DMS 273 treated with DMSO at 0.1 percent for 48 hours (cell line): ENCODE data around the gene C16orf54.
"Not testable (repeated sequence)": the region's sequence is repeated elsewhere in the genome, so short reads cannot be mapped to it uniquely, and the experiment has no call there.

ENCODE experiments used
- DNase-seq: peaks from one replicate; lab custom pipeline; 2025; lab: John Stamatoyannopoulos, UW

Gene C16orf54

DNA sequence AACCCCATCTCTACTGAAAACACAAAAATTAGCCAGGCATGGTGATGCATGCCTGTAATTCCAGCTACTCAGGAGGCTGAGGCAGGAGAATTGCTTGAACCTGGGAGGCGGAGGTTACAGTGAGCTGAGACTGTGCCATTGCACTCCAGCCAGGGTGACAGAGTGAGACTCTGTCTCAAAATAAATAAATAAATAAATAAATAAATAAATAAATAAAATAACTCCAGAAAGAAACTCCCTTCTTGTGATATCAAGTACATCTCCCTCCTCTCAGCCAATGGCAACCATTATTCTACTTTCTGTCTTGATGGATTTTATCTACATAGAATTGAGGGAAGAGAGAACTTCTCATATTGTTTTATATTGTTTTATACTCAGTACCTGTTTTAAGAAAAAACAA is 38.6 kb downstream of the C16orf54 start:
- DNase-seq = not testable (repeated sequence)

DNA sequence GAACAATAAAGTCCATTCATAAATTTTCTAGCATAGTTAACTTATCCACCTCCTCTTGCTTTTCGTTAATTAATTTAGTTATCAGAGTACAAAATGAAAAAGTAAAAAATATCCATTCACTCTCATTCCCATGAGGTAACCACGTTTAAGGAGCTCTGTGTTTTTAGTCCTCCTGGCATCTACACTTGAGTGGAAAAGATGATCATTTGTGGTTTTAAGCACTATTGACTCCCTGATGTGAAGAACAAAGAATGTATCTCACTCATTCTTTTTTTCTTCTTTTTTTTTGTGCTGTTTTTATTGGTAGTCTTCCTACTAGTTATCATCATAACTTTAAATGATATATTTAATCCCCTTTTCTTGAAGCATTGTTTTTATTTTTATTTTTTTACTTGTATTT is 40.8 kb downstream of the C16orf54 start:
- no peak for DNase-seq

DNA sequence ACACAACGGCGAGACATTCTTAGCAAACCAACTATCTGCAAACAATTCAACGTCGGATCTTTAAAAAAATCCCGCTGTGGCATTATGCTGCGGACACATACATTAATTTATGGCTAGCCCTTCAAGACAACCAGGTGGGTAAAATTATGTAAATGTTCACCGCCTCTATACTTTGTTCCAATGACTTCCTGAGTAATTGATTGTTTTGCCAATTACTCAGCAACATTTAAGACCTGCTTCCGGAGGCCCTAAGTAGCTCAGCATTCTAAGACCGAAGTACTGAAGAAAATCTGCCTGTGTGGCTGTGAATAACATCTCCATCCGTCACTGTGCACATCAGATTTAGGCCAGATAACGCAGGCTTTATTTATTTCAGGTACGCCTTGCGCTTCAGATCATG is 43.5 kb downstream of the C16orf54 start:
- no peak for DNase-seq

DNA sequence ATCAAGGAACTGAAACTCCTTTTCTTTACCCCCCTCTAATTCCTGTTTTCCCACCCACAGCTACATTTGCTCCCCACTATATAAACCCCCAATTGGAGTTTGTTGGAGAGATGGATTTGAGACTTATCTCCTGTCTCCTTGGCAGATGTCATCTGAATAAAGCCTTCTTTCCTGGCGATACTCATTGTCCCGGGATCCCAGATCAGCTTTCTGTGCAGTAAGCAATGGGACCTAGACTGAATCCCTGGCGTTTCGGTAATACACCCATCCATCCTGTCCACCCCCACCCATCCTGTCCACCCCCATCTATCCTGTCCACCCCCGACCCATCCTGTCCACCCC is 44.6 kb downstream of the C16orf54 start:
- no peak for DNase-seq

DNA sequence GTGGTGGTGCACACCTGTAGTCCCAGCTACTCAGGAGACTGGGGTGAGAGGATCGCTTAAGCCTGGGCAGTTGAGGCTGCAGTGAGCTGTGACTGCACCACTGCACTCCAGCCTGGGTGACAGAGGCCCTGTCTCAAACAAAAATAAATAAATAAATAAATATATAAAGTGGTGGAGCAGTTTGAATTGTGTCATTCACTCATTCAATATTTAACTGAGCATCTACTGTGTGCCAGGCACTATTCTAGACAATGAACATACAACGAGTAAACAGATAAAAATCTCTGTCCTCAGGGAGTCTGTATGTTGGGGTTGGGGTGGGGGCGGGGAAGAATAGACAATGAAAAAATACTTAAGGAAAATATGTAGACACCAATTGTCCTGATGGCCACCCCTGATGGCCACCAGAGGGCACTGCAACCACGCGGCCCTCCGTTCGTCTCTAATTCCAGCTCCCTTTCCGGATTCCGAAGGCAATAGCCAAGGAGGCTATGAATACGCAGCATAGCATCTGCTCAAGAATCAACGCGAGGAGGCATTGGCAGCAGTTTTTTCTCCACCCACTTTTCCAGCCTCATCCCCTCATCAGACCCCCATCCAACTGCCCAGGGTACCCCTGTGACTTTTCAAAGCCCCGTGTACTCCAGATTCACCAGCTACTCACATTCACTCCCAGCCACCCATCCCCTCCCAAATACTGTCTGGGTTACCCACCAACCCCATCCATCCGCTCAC is 45.4 kb downstream of the C16orf54 start:
- DNase-seq = peak; percentile 41

DNA sequence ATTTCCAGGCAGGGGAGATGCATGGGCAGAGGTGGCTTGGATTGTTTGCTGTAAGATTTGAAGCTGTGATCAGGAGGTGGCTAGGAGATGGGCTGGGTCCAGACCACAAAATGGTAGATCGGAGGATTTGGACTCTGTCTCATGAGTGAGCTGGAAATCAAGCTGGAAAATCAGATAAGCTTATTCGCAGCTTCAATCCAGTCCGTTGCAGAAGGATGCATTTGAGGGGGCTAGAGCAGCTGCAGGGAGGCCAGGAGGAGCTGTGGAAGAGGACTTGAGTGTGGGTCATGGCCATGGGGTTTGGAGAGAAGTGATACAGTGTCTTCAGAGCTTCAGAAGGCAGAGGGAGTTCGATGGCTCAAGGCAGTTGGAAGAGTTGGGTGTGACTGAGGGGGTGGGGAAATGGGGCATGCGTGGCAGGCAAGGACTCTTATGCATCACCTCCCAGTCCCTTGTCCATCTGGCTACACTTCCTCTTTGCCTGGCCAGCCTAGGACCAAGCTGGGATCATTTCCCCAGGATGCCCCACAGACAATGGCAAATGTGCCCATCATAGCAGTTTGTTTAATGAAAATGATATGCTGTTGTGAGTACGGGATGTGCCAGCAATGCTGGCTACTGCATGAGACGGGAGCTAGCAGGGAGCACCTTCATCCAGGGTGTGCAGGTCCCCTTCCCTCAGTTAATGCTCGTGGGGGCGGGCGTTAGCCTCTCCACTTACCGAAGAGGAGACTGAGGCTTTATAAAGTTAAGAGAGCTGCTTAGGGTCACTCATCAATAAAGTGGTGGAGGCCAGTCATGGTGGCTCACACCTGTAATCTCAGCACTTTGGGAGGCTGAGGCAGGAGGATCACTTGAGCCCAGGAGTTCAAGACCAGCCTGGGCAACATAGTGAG is 46.2 kb downstream of the C16orf54 start:
- DNase-seq = no peak

DNA sequence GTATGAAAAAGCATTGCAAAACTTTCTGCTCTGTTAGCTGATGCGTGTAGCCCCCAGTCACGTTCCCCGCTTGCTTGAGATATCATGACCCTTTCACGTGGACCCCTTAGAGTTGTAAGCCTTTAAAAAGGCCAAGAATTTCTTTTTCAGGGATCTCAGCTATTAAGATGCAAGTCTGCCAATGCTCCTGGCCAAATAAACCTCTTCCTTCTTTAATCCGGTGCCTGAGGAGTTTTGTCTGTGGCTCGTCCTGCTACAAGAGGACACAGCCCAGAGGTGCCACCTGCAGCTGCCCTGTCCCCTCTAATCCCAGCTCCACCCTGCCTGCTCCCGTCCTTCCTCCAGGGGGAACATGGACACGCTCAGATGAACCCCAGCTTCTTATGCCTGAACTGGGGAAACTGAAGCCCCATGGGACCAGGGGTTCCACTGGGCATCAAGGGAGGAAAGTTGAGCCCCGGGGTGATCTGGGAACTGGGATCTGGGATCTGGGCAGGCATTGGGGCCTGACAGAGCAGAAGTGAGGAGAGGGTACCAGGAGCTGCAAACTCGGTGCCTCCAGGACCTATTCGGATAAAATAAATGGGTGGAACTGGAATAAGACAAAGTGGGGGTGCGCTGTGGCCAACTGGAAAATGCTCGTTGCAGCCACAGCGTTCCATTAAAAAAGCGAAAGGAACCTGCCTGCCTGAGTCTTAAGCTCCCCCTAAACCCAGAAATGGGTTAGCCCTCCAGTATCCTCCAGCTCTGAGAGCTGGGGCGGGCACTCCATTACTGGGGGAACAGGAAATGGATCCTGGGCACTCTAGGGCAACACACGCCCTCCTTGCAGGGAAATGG is 47.1 kb downstream of the C16orf54 start:
- DNase-seq = no peak

DNA sequence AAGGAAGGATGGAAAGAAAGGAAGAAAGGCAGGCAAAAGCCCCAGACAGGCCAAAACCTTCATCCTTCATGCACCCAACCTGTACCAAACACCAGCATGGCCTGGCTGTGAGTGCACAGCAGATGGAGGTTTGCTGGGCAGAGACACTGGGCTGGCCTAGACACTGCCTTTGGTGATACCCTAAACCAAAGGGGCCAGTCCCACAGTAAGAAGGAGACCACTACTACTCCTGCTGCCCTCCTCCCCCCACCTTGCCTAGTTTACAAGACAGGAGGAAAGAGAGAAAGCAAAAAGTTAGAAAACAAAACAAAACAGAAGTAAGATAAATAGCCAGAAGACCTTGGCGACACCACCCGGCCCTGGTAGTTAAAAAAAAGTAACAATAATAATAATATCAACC is 47.7 kb downstream of the C16orf54 start:
- no peak for DNase-seq

DNA sequence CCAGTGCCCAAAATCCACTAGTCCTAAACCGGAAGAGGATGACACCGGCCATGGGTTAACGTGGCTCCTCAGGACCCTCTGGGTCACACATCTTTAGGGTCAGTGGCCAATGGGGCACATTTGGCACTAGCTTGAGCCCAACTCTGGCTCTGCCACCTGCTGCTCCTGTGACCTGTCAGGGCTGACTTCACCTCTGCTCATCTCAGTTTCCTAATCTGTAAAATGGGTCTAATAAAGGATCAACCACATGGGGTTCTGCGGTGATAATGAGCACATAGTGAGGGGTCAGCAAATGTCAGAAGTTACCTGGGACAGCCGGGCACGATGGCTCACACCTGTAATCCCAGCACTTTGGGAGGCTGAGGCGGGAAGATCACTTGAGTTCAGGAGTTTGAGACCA is 48.4 kb downstream of the C16orf54 start:
- no peak for DNase-seq

DNA sequence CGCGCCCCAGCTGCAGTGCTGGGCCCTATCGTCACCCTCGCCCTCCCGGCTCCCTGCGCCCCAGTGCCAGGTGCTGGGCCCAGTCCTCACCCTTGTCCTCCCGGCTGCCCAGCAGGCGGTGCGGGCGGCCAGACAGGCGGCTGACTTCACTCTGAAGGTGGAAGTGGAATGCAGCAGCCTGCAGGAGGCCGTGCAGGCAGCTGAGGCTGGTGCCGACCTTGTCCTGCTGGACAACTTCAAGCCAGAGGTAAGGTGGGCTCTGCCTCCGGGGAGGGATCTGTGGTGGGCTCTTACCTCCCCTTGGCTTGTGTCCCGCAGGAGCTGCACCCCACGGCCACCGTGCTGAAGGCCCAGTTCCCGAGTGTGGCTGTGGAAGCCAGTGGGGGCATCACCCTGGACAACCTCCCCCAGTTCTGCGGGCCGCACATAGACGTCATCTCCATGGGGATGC is 48.9 kb downstream of the C16orf54 start:
- DNase-seq = no peak

DNA sequence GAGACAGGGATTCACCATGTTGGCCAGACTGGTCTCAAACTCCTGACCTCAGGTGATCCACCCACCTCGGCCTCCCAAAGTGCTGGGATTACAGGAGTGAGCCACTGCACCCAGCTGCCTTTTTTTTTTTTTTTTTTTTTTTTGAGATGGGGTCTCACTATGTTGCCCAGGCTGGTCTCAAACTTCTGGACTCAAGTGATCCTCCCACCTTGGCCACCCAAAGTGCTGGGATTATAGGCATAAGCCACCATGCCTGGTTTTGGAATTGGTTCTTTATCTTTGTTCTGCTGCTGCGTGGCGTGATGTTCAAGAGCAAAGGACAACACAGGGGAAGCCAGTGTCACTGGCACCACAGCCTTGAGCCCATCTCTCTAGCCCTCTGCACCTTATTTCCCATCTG is 50.1 kb downstream of the C16orf54 start:
- not testable (repeated sequence) for DNase-seq

DNA sequence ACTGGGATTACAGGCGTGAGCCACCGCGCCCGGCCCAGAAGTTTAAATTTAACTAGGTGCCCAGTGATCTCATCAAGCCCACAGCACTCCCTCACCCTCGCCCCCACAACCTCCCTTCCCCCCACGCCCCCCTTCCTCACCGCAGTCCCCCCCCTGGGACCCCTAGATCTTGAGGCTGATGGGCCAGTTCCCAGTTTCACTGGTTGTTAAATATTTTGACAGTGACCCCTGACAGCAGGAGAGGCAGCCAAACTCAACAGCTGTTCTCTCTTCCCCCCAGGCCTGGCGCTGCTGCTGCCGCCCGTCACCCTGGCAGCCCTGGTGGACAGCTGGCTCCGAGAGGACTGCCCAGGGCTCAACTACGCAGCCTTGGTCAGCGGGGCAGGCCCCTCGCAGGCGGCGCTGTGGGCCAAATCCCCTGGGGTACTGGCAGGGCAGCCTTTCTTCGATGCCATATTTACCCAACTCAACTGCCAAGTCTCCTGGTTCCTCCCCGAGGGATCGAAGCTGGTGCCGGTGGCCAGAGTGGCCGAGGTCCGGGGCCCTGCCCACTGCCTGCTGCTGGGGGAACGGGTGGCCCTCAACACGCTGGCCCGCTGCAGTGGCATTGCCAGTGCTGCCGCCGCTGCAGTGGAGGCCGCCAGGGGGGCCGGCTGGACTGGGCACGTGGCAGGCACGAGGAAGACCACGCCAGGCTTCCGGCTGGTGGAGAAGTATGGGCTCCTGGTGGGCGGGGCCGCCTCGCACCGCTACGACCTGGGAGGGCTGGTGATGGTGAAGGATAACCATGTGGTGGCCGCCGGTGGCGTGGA is 51.2 kb downstream of the C16orf54 start:
- no peak for DNase-seq

DNA sequence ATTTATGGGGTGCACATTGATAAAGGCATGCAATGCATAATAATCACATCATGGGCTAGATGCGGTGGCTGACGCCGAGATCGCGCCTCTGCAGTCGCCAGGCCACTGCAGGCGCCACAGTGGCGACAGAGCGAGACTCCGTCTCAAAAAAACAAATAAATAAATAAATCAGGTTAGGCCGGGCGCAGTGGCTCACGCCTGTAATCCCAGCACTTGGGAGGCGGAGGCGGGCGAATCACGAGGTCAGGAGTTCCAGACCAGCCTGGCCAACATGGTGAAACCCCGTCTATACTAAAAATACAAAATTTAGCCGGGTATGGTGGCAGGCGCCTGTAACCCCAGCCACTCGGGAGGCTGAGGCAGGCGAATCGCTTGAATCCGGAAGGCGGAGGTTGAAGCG is 53.2 kb downstream of the C16orf54 start:
- DNase-seq = not testable (repeated sequence)
